Measurements from ENCODE around the gene OR5H1.

OR5H1 gene

GRCh38 chr3:98130421-98130820, at the start of gene OR5H1:
TSS of gene OR5H1 (plus strand) at chr3:98130721. CDS start at chr3:98132698, 1,977 bp downstream.
- no peak within 1 kb of the TSS for H3K4me3 ChIP-seq (ENCODE audit: low read depth, low read length)
- no peak for TF ChIP-seq CTCF (IDR thresholded peaks at IDR 0.05; ENCODE audit: control insufficient read depth, extremely low read depth, insufficient read depth)
- DNase-seq (ENCODE audit: low read depth): no peak

- TF ChIP-seq CTCF (IDR thresholded peaks at IDR 0.05; ENCODE audit: control insufficient read depth, extremely low read depth, insufficient read depth): no peak
- no peak for DNase-seq (ENCODE audit: low read depth)
- no peak within 1 kb of the TSS for H3K4me3 ChIP-seq (ENCODE audit: low read depth, low read length)
Observed at GRCh38 chr3:98086873-98087272, 43.6 kb upstream of the OR5H1 start, which contains the start of gene OR5AC2. TSS of gene OR5AC2 (plus strand) at chr3:98087173. CDS start at chr3:98087173, 0 bp downstream.

- no peak for DNase-seq (ENCODE audit: low read depth)
- no peak for TF ChIP-seq CTCF (IDR thresholded peaks at IDR 0.05; ENCODE audit: control insufficient read depth, extremely low read depth, insufficient read depth)
- no peak overlapping the region for H3K4me3 ChIP-seq (ENCODE audit: low read depth, low read length)
Observed at GRCh38 chr3:98095882-98096281, 34.6 kb upstream of the OR5H1 start.

DNA sequence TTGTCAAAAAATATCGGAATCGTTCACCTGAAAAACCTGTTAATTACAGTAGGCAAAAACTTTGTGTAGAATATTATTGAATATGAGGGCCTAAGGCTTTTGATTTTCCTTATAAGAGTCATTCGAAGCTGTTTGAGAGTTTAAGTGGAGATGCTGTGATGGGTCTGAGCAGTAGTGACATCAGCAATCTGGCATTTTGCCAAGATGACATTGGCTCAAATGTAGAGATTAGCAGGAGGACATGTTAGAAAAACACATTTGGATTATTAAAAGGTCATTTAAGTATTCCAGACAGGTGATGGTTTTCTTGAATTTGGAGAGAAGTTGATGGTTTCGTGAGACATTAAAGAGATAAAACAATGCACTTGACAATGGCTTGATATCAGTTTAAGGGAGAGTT, 30.7 kb upstream of the OR5H1 start:
- TF ChIP-seq CTCF (IDR thresholded peaks at IDR 0.05; ENCODE audit: control insufficient read depth, extremely low read depth, insufficient read depth): no peak
- no peak overlapping the region for H3K4me3 ChIP-seq (ENCODE audit: low read depth, low read length)
- no peak for DNase-seq (ENCODE audit: low read depth)

GRCh38 chr3:98108162-98108561, 22.4 kb upstream of the OR5H1 start:
- H3K4me3 ChIP-seq (ENCODE audit: low read depth, low read length): no peak overlapping the region
- no peak for TF ChIP-seq CTCF (IDR thresholded peaks at IDR 0.05; ENCODE audit: control insufficient read depth, extremely low read depth, insufficient read depth)
- no peak for DNase-seq (ENCODE audit: low read depth)

DNA sequence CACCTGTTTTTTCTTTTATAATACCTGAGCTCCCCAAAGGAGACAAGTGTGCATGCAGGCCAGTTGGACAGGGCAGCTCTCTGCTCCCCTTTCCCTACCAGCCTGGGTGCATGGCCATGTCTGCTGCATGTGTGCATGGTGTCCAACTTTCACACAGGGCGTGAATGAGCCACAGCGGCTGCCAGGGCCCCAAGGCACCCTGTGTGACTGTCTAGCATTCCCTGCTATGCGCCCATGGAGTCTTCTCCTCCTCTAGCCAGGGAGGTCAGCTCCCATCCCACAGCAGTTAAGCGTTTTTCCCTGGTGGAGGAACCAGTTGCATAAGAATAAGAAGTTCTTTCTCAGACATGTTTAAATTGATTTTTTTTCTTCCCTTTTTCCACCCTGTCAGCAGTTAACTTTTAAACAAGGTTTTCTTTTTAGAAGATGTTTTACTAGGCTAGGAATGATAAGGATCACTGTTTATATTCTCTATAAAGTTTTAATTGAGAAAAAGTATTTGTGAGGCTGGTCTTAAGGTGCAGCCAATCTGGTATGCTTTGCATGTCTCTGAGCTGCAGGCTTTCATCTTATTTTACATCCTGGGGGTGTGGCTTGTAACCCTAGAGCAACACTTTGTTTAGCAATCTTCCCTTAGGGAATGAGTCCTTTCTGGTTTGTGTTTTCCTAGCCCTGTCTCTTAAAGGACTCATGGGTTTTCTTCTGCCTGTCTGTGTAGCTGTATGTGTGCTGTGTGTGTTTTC, 20.5 kb upstream of the OR5H1 start:
- H3K4me3 ChIP-seq (ENCODE audit: low read depth, low read length): no peak overlapping the region
- no peak for TF ChIP-seq CTCF (IDR thresholded peaks at IDR 0.05; ENCODE audit: control insufficient read depth, extremely low read depth, insufficient read depth)
- DNase-seq (ENCODE audit: low read depth): peak; percentile 70

DNA sequence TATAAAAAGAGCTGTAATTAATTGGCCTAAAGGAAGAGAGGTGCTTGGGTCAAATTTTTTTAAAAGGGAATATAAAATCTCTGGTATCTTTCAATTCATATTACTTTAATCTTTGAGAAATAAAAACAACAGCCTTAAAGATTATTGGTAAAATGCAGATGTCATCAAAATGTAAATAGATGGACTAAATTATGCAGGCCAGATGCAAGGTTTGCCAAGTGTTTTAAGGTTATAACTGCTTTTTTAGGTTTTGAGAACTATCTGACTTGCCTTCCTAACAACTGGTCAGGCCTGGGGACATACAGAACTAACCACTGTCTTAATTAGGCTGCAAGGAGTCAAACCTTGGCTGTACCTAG, 20.0 kb upstream of the OR5H1 start:
- DNase-seq (ENCODE audit: low read depth): no peak
- TF ChIP-seq CTCF (IDR thresholded peaks at IDR 0.05; ENCODE audit: control insufficient read depth, extremely low read depth, insufficient read depth): no peak
- H3K4me3 ChIP-seq (ENCODE audit: low read depth, low read length): no peak overlapping the region

All from LNCaP clone FGC (cell line).